ENCODE measurements around the gene CCND1. TPM values are rescaled to one million over a fixed set of nuclear protein-coding genes. Genes with fewer than 3 reads are reported as not detected.

CCND1 gene
- total and polyA plus RNA-seq, 9 of the 15 experiments (the other 6 are each of a cell fraction or from before 2014, with no cell fraction given) = 0.04 to 23.3 (median 3.8) TPM

GRCh38 chr11:69638941-69639681 is 1.8 kb upstream of the CCND1 start (continued):
- TF ChIP-seq KLF13 (tag; IDR thresholded peaks at IDR 0.05; ENCODE audit: borderline replicate concordance, low read depth) = no peak
- 0 out of 2 replicates have a peak, but pooled peaks have one; percentile 17 for TF ChIP-seq CREM (IDR thresholded peaks at IDR 0.05; ENCODE audit: low read depth)
- peak; percentile 85 for TF ChIP-seq L3MBTL2 (IDR thresholded peaks at IDR 0.05)
- TF ChIP-seq ZNF740 (CRISPR knock-in tag; IDR thresholded peaks at IDR 0.05) = peak; percentile 95
- no peak; a peak in 1 of 4 replicates for TF ChIP-seq ZNF740 (tag; IDR thresholded peaks at IDR 0.05)
- TF ChIP-seq IRF1 (CRISPR knock-in tag; IDR thresholded peaks at IDR 0.05; ENCODE audit: borderline replicate concordance) = no peak
- TF ChIP-seq PRDM10 (IDR thresholded peaks at IDR 0.05; ENCODE audit: partially characterized antibody) = peak; percentile 72
- TF ChIP-seq POLR2AphosphoS5 (IDR thresholded peaks at IDR 0.05; ENCODE audit: control insufficient read depth, insufficient read depth, low read depth, low read length) = no peak
- no peak for TF ChIP-seq NR4A1 (CRISPR knock-in tag; IDR thresholded peaks at IDR 0.05)
- no peak for TF ChIP-seq NR4A1 (tag; IDR thresholded peaks at IDR 0.05)
- no peak for TF ChIP-seq LCOR (CRISPR knock-in tag; IDR thresholded peaks at IDR 0.05)
- TF ChIP-seq KAT7 (CRISPR knock-in tag; IDR thresholded peaks at IDR 0.05; ENCODE audit: borderline replicate concordance) = no peak
